Measurements from ENCODE around the gene TNFRSF4.
"Not testable (repeated sequence)": the region's sequence is repeated elsewhere in the genome, so short reads cannot be mapped to it uniquely, and the experiment has no call there.

Gene TNFRSF4

GRCh38 chr1:1199961-1200875, 13.7 kb downstream of the TNFRSF4 start:
- no peak for DNase-seq

GRCh38 chr1:1199141-1199960, 14.6 kb downstream of the TNFRSF4 start:
- no peak for DNase-seq

GRCh38 chr1:1198423-1199140, 15.4 kb downstream of the TNFRSF4 start:
- no peak for DNase-seq

- DNase-seq: no peak
Observed at GRCh38 chr1:1197551-1198422, 16.2 kb downstream of the TNFRSF4 start.

- no peak for DNase-seq
Observed at GRCh38 chr1:1197188-1197500, 16.8 kb downstream of the TNFRSF4 start.

GRCh38 chr1:1196431-1197187, 17.3 kb downstream of the TNFRSF4 start:
- no peak for DNase-seq

GRCh38 chr1:1195726-1196125, 18.2 kb downstream of the TNFRSF4 start:
- DNase-seq: not testable (repeated sequence)

GRCh38 chr1:1194723-1195122, 19.2 kb downstream of the TNFRSF4 start:
- no peak for DNase-seq

- DNase-seq: no peak
Observed at GRCh38 chr1:1191734-1192133, 22.2 kb downstream of the TNFRSF4 start.

GRCh38 chr1:1189111-1189510, 24.8 kb downstream of the TNFRSF4 start:
- no peak for DNase-seq

GRCh38 chr1:1187938-1188337, 26.0 kb downstream of the TNFRSF4 start:
- no peak for DNase-seq

GRCh38 chr1:1185101-1185765, 28.7 kb downstream of the TNFRSF4 start:
- no peak for DNase-seq

GRCh38 chr1:1183833-1184775, 29.8 kb downstream of the TNFRSF4 start:
- no peak for DNase-seq

- DNase-seq: no peak
Observed at GRCh38 chr1:1183221-1183747, 30.7 kb downstream of the TNFRSF4 start.

- DNase-seq: no peak
Observed at GRCh38 chr1:1182491-1183220, 31.3 kb downstream of the TNFRSF4 start.

GRCh38 chr1:1181938-1182410, 32.0 kb downstream of the TNFRSF4 start:
- DNase-seq: no peak

GRCh38 chr1:1181129-1181937, 32.6 kb downstream of the TNFRSF4 start:
- DNase-seq: no peak
